GM12891 (cell line): ENCODE results near the gene LRRC27.

Experiments used
- DNase-seq: peaks from one replicate; pipeline ENCODE4 v3.0.0; 2011; ENCODE audit warnings: low spot score; ENCODE audit not compliant: insufficient read length
- FAIRE-seq: peaks from 2 replicates; lab custom pipeline; 2011; peaks lifted over from hg19 to GRCh38; lab: Jason Lieb, UNC
- PAX5 ChIP-seq: IDR thresholded peaks from 2 replicates; pipeline ENCODE4 v1.6.1; 2011; ENCODE audit warnings: low read length, moderate library complexity, mild to moderate bottlenecking; ENCODE audit not compliant: insufficient read depth, severe bottlenecking
- POLR2A ChIP-seq: IDR thresholded peaks from 2 replicates; pipeline ENCODE4 v1.6.1; 2011; ENCODE audit warnings: low read depth, low read length, control low read depth
- POLR2AphosphoS5 ChIP-seq: IDR thresholded peaks from 2 replicates; pipeline ENCODE4 v1.6.1; 2011; ENCODE audit warnings: low read depth, low read length, control low read depth
- POU2F2 ChIP-seq: IDR thresholded peaks from 2 replicates; pipeline ENCODE4 v1.6.1; 2011; ENCODE audit warnings: low read depth, mild to moderate bottlenecking, control low read depth, low read length, moderate library complexity
- SPI1 ChIP-seq: IDR thresholded peaks from 2 replicates; pipeline ENCODE4 v1.6.1; 2011; ENCODE audit warnings: low read depth, low read length, control low read depth
- TAF1 ChIP-seq: IDR thresholded peaks from 2 replicates; pipeline ENCODE4 v1.6.1; 2011; ENCODE audit warnings: low read depth, low read length, control low read depth

The LRRC27 gene

DNA sequence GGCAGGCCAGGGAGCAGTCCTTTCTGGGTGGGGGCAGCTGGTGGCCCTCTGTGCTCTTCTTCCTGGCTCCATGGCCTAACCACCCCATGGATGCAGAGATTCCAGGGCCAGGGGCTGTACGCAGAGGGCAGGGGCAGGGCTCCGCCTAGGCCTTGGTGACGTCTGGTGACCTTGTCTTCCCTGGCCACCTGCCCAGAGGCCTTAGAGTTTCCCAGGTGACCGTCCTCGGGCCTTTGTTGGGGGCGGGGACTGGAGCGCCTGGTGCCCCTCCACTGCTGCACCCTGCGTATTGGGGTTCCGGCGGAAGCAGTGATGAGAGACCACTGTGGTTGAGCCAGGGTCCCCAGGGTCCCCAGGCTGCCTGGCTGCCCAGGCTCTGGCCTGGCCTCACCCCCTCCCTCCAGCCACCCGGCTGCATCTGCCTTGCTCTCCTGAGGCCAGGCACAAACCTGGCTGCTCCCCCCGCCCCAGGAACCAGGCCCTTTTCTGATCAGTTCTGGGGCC, 75.3 kb downstream of the LRRC27 start:
- TF ChIP-seq SPI1 (no peak), POLR2A (no peak), POU2F2 (no peak), POLR2AphosphoS5 (no peak), PAX5 (no peak), TAF1 (no peak)
- DNase-seq, result no peak
- no peak for FAIRE-seq

DNA sequence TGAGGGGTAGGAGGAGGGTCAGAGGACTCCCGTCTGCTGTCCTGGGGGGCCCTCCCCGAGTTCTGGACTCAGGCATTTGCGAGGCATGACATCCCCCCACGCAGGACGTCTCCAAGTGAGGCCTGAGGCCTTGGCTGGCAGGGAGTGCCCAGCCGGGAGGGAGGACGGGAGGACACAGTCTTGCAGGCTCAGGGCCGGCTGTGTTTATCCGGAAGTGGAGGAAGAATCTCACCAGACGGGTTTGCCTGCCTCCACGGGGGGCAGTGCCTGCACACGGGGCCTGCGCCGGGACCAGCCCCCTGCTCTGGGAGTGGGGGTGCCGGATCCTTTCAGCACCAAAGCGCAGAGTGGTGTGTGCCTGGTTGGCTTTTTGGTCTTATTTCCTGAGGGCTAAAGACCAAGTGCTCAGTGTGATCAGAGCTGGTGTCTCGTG, 75.9 kb downstream of the LRRC27 start:
- FAIRE-seq (no peak), DNase-seq (peak; percentile 62)
- TF ChIP-seq POLR2AphosphoS5, result no peak
- no peak for TF ChIP-seq TAF1
- TF ChIP-seq POLR2A, result no peak
- TF ChIP-seq POU2F2, result no peak
- no peak for TF ChIP-seq PAX5
- no peak for TF ChIP-seq SPI1

DNA sequence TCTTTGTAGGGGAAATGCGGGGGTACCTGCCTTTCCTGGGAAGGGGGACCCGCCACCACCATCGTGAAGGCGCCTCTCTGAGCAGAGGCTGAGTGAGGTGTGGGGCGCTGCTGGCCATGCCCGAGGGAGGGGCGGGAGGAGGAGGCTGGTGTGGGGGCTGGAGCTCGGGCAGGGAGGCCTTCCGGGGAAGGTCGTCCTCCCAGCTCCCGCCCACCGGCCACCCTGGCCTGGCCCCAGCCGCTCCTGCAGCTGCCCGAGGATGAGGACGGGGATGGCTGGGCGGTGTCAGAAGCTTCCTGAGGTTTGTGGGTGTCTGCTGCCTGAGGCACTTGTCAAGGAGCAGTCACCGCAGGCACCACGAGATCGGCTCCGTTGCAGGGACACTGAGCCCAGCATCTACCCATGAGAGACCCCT, 76.4 kb downstream of the LRRC27 start:
- DNase-seq, result no peak
- no peak for TF ChIP-seq TAF1
- no peak for TF ChIP-seq POLR2A
- no peak for TF ChIP-seq PAX5
- TF ChIP-seq POU2F2, result no peak
- no peak for TF ChIP-seq POLR2AphosphoS5
- TF ChIP-seq SPI1, result no peak
- no peak for FAIRE-seq

DNA sequence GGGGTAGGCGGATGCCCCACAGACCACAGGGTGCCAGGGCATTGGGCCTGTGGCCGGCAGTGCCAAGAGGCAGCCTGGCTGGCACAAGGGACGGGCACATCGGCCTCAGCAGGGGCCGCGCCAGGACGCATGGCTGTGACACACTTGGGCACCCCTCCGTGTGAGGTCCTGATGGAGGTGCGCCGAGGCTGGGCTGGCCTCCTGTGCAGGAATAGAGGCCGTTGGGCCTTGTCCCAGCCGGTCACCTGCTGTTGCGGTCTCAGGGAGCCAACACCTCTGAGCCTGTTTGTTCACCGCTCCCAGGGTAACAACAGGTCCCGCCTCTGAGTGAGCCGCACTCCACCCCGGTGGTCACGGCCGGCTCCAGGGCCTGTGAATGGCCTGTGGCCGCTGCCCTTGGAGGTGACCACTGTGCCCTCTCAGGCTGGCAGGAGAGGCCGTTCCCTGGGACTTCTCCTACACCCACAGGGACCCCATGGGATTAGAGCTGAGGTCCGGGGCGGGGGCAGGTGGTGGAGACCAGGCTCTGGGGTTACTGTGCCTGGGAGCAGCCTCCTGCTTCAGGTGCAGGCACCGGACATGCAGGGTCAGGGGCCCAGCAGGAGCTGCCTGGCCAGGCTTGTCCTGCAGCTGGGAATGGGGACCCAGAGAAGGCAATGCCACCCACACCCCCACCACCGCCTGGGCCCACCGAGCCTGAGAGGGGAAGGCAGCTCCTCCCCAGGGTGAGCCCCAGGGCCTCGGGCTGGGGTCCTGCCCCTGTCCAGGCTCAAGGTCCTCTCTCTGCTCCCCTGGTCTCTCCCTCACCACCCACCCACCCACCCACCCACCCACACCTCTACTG, 77.1 kb downstream of the LRRC27 start:
- no peak for TF ChIP-seq POU2F2
- DNase-seq, result no peak
- no peak for FAIRE-seq

DNA sequence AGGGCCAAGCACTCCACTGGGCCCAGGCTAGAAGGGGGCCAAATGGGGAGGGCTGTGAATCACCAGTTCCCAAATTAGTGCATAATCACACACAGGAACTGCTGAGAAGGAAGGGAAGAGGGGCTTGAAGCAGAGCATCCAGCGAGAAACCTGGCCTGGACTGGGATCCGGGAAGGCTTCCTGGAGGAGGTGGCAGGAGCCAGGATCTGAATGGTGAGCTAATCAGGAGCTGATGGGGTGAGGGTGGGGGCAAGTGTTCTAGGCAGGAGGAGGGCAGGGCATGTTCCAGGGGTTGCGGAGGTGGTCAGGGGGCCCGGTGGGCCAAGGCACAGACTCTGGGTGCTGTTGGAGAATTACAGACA, 77.7 kb downstream of the LRRC27 start:
- no peak for FAIRE-seq
- no peak for TF ChIP-seq PAX5
- DNase-seq, result no peak

DNA sequence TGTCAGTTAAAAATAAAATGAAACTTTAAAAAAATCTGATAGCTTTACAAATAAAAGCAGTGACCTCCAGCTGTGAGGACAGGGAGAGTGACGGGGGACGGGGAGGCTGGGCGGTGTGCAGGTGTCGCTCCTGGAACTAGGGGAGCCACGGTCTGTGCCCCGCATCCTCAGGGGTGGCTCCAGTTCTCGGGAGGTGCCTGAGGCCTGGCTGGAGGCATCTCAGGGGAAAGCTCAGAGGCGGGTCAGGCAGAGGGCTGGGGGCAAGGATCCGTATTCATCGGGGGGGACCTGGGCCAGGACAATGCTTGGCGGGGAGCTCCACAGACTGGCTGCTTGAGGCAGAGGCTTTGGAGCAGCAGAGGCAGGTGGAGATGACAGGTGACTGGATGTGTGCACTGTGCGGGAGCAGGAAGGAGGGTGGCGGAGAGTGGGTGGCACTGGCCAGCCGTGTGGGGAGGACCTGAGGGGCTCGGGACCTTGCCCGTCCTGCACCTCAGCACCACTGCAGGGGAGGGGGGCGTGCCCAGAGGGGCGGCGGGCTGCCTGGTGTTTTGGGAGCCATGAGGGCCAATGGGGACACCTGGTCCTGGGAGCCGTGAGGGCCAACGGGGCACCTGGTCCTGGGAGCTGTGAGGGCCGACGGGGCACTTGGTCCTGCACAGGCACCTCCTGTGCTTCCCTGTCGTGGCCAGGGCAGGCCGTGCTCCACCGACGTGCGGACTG, 78.2 kb downstream of the LRRC27 start:
- DNase-seq (no peak), FAIRE-seq (no peak)
- TF ChIP-seq POLR2AphosphoS5 (no peak), SPI1 (no peak), POLR2A (no peak), PAX5 (no peak), TAF1 (no peak), POU2F2 (no peak)

DNA sequence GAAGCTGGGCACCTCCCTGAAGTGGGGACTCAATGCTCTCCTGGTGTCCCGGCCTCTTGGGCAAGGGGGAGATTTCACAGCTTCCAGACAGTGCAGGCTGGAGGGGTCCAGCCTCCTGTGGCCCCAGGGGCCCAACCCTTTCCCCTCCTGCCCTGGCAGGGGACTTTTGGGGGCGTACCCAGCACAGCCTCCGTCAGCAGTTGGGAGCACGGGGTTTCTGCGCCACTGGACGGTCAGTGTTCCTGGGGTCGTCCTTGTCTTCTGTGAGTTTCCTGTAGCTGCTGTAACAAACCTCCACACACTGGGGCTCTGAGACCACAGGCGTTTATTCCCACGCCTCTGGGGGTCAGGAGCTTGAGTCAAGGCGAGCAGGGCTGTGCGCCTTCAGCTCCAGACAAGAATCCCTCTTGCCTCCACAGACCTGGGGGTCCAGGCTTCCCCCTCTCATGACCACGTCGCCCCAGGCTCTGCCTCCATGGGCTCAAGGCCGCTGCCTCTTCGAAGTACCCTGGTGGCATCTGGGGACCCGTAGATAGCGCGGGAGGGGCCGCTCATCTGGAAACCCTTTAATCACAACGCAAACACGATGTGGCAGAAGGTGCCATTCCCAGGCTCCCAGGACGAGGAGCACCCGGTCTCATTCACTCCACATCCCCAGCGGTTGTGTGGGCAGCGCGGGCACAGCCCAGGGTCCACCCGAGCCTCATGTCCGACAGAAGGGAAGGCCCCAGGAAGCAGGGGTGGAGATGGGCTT, 79.0 kb downstream of the LRRC27 start:
- FAIRE-seq (no peak), DNase-seq (no peak)
- no peak for TF ChIP-seq SPI1
- TF ChIP-seq PAX5, result no peak
- no peak for TF ChIP-seq POU2F2
- TF ChIP-seq TAF1, result no peak
- TF ChIP-seq POLR2A, result no peak

DNA sequence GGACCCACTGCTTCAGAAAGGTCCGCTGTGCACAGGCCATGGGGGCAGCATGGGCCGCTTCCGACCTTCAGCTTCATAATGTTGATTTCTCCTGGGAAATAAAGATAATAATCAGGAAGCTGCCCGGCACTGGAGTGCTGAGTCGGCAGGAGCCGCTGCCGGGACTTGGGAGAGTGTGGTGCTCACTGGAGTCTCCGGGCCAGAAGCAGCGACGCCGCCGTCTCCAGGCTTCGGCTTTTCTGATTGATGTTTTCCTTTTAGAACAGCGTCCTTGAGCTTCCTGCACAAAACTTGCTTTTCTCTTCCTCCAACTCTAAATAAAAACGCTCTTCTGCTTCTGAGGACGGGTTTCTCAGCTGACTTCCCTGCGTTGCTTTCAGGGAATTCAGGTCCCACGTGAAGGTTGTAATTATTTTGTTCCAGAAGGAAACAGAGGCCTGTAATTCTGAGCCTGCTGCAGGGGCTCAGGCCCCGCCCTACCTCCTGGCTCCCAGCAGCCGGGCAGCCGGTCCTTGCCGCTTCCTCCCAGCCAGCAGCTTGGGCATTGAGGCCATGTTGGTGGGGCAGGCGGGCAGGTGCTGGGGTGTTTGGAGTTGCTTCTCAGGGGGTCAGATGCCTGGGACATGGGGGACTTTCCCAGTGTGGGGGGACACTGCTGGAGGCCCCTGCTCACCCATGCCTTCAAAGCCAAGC, 79.7 kb downstream of the LRRC27 start:
- DNase-seq, result no peak
- FAIRE-seq, result no peak
- TF ChIP-seq POU2F2 (no peak), TAF1 (no peak), POLR2AphosphoS5 (no peak), PAX5 (no peak), POLR2A (no peak), SPI1 (no peak)

DNA sequence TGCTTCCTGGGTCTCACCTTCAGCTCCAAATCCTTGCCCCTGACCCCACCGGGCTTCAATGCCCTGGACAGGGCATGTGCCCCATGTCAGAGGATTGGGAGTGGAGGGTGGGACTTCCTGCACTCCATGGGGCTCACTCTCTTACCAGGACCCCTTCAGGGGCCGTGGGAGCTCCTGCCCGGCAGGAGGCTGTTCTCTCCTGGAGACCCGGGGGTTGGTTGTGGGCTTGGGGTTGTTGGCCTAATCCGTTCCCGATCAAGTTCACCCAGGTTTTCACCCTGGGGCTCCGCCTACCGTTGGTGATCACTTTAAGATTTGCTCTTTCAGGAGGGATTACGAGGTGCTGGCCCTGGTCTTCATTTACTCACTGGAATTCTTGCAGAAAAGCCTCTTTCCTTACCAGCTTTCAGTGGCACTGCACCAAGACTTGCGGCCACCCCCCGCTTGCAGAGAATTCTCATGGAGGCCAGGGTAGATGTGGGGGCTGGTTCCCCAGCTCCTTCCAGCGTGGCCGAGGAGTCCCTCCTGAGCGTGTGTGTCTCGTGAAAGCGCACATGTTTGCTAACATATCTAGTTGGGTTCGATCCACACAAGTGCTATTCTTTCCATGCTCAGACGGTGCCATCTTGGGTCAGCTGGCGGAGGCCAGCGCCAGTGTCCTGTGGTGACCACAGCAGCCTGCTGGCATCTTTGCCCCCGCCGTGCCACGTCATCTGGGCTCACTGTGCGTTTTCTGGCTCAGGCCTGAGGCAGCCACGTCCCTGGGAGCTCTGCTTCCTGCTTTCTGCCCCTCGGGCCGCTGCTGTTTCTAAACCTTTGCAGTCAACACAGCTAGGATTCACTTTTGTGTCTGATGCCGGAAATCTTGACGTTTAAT, 80.6 kb downstream of the LRRC27 start:
- FAIRE-seq (no peak), DNase-seq (no peak)
- TF ChIP-seq PAX5 (no peak), TAF1 (no peak), POLR2AphosphoS5 (no peak), POU2F2 (no peak), POLR2A (no peak), SPI1 (no peak)
